Measurements from ENCODE around the gene NCOA7. TPM values are rescaled to one million over a fixed set of nuclear protein-coding genes. Genes with fewer than 3 reads are reported as not detected.

NCOA7 gene
- polyA plus RNA-seq, 1 of the 3 experiments (the other 2 are of a cell fraction), result 16.3 TPM

DNA sequence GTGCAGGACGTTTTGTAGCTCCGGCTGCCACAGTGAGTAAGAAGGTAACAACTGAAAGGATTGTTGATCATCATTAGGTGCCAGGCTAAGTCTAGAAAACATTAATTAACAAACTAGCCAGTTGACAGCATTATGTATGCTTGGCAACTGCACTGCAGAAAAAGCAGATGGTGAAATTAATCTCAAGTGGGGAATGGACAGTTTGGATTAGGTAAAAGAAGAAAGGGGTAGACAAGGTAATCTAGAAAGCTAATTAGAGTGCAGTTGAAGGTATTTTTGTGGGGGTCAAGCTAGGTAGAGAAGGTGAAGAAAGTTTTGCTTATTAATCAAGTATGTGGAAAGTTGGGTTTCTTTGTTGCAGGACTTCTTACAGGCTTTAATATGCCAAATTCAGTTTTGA is 96.2 kb downstream of the NCOA7 start:
- H3K9me2 ChIP-seq, result no peaks in the 10 kb centered on the region
- DNase-seq, result no peak
- no peaks in the 10 kb centered on the region for H4K20me1 ChIP-seq (ENCODE audit: insufficient read depth)
- H3K27me3 ChIP-seq (ENCODE audit: insufficient read depth), result no peaks in the 10 kb centered on the region
- H3K4me3 ChIP-seq (ENCODE audit: low read depth in 2 of 2, low read length in 1 of 2), result no peak overlapping the region
- peaks cover 0 to 18% of the 10 kb centered on the region in 2 experiments; a peak in 2 of 4 replicates for H3K4me1 ChIP-seq (ENCODE audit: control insufficient read depth in 1 of 2, insufficient read depth in 2 of 2, low read depth in 1 of 2, low read length in 1 of 2)
- H3K9me3 ChIP-seq, result no peaks in the 10 kb centered on the region
- peaks cover 3% of the 10 kb centered on the region for H3F3A ChIP-seq (replicated peaks; ENCODE audit: insufficient read depth)
- no peak overlapping the region for H2AFZ ChIP-seq (ENCODE audit: low read depth)
- H3K36me3 ChIP-seq (replicated peaks in 1 of 2; ENCODE audit: control insufficient read depth in 1 of 2, insufficient read depth in 2 of 2, low read length in 1 of 2), result peaks cover 29 to 71% of the 10 kb centered on the region in 2 experiments
- no peak overlapping the region for H3K4me2 ChIP-seq
- peak overlapping the region in 1 of 2 experiments; percentile 28; a peak in 1 of 4 replicates for H3K27ac ChIP-seq (ENCODE audit: low read depth in 2 of 2, low read length in 1 of 2)
- no peaks in the 10 kb centered on the region; the same call in 1 of the 2 replicates for H3K79me2 ChIP-seq (ENCODE audit: insufficient read depth)
- 87% methylated on average over 2 of the region's 2 CpGs for WGBS (ENCODE audit: low lambda C conversion rate)
- no peak for TF ChIP-seq GABPA (IDR thresholded peaks at IDR 0.05; ENCODE audit: low read depth)
- TF ChIP-seq POLR2AphosphoS5 (IDR thresholded peaks at IDR 0.05; ENCODE audit: low read depth, low read length), result no peak
- no peak for TF ChIP-seq NRF1 (IDR thresholded peaks at IDR 0.05; ENCODE audit: low read depth, low read length)
- TF ChIP-seq SMC3 (IDR thresholded peaks at IDR 0.05; ENCODE audit: low read depth, low read length), result no peak
- no peak for TF ChIP-seq SIN3A (IDR thresholded peaks at IDR 0.05; ENCODE audit: borderline replicate concordance, low read depth, low read length)
- TF ChIP-seq RXRA (IDR thresholded peaks at IDR 0.05; ENCODE audit: borderline replicate concordance, low read depth), result no peak
- TF ChIP-seq, protein P1, sequence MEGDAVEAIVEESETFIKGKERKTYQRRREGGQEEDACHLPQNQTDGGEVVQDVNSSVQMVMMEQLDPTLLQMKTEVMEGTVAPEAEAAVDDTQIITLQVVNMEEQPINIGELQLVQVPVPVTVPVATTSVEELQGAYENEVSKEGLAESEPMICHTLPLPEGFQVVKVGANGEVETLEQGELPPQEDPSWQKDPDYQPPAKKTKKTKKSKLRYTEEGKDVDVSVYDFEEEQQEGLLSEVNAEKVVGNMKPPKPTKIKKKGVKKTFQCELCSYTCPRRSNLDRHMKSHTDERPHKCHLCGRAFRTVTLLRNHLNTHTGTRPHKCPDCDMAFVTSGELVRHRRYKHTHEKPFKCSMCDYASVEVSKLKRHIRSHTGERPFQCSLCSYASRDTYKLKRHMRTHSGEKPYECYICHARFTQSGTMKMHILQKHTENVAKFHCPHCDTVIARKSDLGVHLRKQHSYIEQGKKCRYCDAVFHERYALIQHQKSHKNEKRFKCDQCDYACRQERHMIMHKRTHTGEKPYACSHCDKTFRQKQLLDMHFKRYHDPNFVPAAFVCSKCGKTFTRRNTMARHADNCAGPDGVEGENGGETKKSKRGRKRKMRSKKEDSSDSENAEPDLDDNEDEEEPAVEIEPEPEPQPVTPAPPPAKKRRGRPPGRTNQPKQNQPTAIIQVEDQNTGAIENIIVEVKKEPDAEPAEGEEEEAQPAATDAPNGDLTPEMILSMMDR (IDR thresholded peaks at IDR 0.05), result no peak
- no peak for TF ChIP-seq MAX (IDR thresholded peaks at IDR 0.05; ENCODE audit: low read depth)
- TF ChIP-seq, protein P2, sequence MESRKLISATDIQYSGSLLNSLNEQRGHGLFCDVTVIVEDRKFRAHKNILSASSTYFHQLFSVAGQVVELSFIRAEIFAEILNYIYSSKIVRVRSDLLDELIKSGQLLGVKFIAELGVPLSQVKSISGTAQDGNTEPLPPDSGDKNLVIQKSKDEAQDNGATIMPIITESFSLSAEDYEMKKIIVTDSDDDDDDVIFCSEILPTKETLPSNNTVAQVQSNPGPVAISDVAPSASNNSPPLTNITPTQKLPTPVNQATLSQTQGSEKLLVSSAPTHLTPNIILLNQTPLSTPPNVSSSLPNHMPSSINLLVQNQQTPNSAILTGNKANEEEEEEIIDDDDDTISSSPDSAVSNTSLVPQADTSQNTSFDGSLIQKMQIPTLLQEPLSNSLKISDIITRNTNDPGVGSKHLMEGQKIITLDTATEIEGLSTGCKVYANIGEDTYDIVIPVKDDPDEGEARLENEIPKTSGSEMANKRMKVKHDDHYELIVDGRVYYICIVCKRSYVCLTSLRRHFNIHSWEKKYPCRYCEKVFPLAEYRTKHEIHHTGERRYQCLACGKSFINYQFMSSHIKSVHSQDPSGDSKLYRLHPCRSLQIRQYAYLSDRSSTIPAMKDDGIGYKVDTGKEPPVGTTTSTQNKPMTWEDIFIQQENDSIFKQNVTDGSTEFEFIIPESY (IDR thresholded peaks at IDR 0.05; ENCODE audit: borderline replicate concordance, low read depth), result no peak
- POLR2A ChIA-PET, result no interaction called here
- H3K9ac ChIP-seq, result no peak overlapping the region
- CTCF ChIA-PET, result interaction anchor here (1.0 to 4.9 kb wide), 3 partner anchors 16 to 96 kb away, joined by 4 to 23 read pairs (median 5); partner anchors contain the start of genes HINT3 and NCOA7

GRCh38 chr6:125887372-125887771 is 96.6 kb downstream of the NCOA7 start:
- ChIA-PET POLR2A (no interaction called here), CTCF (interaction anchor here (0.8 to 4.9 kb wide), 2 partner anchors 13 to 96 kb away, joined by 3 to 23 read pairs; partner anchors contain the start of gene NCOA7)
- H3K27me3 ChIP-seq (ENCODE audit: insufficient read depth), result no peaks in the 10 kb centered on the region
- no peak for TF ChIP-seq CHD2 (IDR thresholded peaks at IDR 0.05; ENCODE audit: low read length, partially characterized antibody)
- no peak for TF ChIP-seq FOXJ3 (CRISPR knock-in tag; IDR thresholded peaks at IDR 0.05)
- no peaks in the 10 kb centered on the region for H3K9me3 ChIP-seq
- no peak overlapping the region for H3K4me3 ChIP-seq (ENCODE audit: low read depth in 2 of 2, low read length in 1 of 2)
- no peak overlapping the region for H3K4me2 ChIP-seq
- H3K9ac ChIP-seq, result no peak overlapping the region
- H3K4me1 ChIP-seq (ENCODE audit: control insufficient read depth in 1 of 2, insufficient read depth in 2 of 2, low read depth in 1 of 2, low read length in 1 of 2), result peaks cover 0 to 18% of the 10 kb centered on the region in 2 experiments; a peak in 2 of 4 replicates
- no peak overlapping the region for H2AFZ ChIP-seq (ENCODE audit: low read depth)
- H4K20me1 ChIP-seq (ENCODE audit: insufficient read depth), result no peaks in the 10 kb centered on the region
- H3F3A ChIP-seq (replicated peaks; ENCODE audit: insufficient read depth), result peaks cover 3% of the 10 kb centered on the region
- peaks cover 27 to 68% of the 10 kb centered on the region in 2 experiments for H3K36me3 ChIP-seq (replicated peaks in 1 of 2; ENCODE audit: control insufficient read depth in 1 of 2, insufficient read depth in 2 of 2, low read length in 1 of 2)
- no peaks in the 10 kb centered on the region; the same call in 1 of the 2 replicates for H3K79me2 ChIP-seq (ENCODE audit: insufficient read depth)
- H3K27ac ChIP-seq (ENCODE audit: low read depth in 2 of 2, low read length in 1 of 2), result peak overlapping the region in 1 of 2 experiments; percentile 28; a peak in 1 of 4 replicates
- DNase-seq, result no peak
- no peaks in the 10 kb centered on the region for H3K9me2 ChIP-seq

Data from SK-N-SH (cell line).